Gastroesophageal sphincter (tissue), 3 donors: ENCODE results near the gene LRBA.

Experiments
- EP300 ChIP-seq: sonication (generic); formaldehyde crosslinking; IDR thresholded peaks from one replicate; pipeline ENCODE4 v1.6.1; 2017; ENCODE audit warnings: antibody characterized with exemption, mild to moderate bottlenecking
- POLR2A ChIP-seq, 2 donors: fragments of 450-650 bp; IDR thresholded peaks; one replicate each; pipeline ENCODE4 v1.6.1; 2017; ENCODE audit warnings: antibody characterized with exemption in 2 of 2, mild to moderate bottlenecking in 2 of 2, moderate library complexity in 1 of 2
- TF ChIP-seq, protein P1 (sequence below), 4 experiments: fragments of 200-600 bp in 2 of 4; fragments of 450-650 bp in 2 of 4; sonication (generic) in 1 of 4; IDR thresholded peaks; one replicate each; pipeline ENCODE4 v1.5.1; 2017 to 2019; ENCODE audit warnings: antibody characterized with exemption in 4 of 4, mild to moderate bottlenecking in 2 of 4, moderate library complexity in 2 of 4

DNA sequence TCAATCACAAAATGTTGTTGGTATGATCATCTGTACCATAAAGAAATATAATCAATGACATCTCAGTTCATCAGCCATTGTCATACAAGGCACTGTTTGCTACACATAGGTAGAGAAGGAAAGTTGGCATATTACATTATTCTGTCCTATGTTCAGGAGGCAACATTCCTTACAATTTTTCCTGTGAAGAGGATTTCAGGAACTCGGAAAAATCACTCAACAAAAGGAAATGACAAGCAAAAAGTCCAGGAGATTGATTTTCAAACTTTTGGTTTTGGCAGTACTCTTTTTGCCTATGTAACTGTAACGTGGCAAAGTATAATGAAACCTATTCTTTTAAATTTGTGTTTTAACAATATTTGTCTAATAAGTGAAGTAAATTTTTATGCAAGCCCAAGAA is 301.8 kb downstream of the LRBA start:
- TF ChIP-seq, protein P1, sequence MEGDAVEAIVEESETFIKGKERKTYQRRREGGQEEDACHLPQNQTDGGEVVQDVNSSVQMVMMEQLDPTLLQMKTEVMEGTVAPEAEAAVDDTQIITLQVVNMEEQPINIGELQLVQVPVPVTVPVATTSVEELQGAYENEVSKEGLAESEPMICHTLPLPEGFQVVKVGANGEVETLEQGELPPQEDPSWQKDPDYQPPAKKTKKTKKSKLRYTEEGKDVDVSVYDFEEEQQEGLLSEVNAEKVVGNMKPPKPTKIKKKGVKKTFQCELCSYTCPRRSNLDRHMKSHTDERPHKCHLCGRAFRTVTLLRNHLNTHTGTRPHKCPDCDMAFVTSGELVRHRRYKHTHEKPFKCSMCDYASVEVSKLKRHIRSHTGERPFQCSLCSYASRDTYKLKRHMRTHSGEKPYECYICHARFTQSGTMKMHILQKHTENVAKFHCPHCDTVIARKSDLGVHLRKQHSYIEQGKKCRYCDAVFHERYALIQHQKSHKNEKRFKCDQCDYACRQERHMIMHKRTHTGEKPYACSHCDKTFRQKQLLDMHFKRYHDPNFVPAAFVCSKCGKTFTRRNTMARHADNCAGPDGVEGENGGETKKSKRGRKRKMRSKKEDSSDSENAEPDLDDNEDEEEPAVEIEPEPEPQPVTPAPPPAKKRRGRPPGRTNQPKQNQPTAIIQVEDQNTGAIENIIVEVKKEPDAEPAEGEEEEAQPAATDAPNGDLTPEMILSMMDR (IDR thresholded peaks at IDR 0.05): no peak
- TF ChIP-seq EP300 (no peak), POLR2A (IDR thresholded peaks at IDR 0.05) (no peak)
